Fibroblast of the aortic adventitia (primary cell): Measurements from ENCODE around the gene IREB2. TPM values are rescaled to one million over a fixed set of nuclear protein-coding genes. Genes with fewer than 3 reads are reported as not detected.
"Not testable (repeated sequence)": the region's sequence is repeated elsewhere in the genome, so short reads cannot be mapped to it uniquely, and the experiment has no call there.

ENCODE experiments used
- DNase-seq: peaks from one replicate; pipeline ENCODE4 v3.0.0-alpha.2; 2010; ENCODE audit warnings: low read depth
- H3K4me3 ChIP-seq: 2 replicates; pipeline ENCODE4 v1.5.1; 2011; ENCODE audit warnings: low read depth, mild to moderate bottlenecking, control low read depth, low read length, moderate library complexity
- total RNA-seq: library from RNA; depleted of rRNA; stranded (reverse); fragments of >200 nt; gene quantifications from 2 replicates; pipeline ENCODE4 v1.2.3, GENCODE V29; 2012; ENCODE audit warnings: low replicate concordance
- TF ChIP-seq, protein P1 (sequence below): IDR thresholded peaks from 2 replicates; pipeline ENCODE4 v1.5.1; 2011; ENCODE audit warnings: mild to moderate bottlenecking, low read length, control low read depth, inconsistent platforms; ENCODE audit not compliant: insufficient read depth

The IREB2 gene
- total RNA-seq, 1 donor, result 25.1 TPM

DNA sequence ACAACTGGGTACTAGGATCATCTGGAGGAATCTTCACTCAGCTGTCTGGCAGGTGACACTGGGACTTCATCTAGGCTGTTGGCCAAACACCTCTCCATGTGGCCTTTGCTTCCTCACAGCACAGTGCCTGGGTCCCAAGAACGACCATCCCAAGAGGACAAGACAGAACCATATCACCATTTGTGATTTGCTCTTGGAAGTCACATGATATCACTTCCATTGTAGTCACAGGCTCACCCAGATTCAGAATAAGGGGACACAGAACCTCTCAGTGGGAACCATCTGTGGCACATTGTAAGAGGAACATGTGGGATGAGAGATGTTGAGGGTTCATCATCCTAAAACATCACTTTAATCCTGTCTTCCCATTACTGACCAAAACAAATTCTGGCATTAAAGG lies 100.3 kb downstream of the IREB2 start:
- no peak for DNase-seq
- TF ChIP-seq, protein P1, sequence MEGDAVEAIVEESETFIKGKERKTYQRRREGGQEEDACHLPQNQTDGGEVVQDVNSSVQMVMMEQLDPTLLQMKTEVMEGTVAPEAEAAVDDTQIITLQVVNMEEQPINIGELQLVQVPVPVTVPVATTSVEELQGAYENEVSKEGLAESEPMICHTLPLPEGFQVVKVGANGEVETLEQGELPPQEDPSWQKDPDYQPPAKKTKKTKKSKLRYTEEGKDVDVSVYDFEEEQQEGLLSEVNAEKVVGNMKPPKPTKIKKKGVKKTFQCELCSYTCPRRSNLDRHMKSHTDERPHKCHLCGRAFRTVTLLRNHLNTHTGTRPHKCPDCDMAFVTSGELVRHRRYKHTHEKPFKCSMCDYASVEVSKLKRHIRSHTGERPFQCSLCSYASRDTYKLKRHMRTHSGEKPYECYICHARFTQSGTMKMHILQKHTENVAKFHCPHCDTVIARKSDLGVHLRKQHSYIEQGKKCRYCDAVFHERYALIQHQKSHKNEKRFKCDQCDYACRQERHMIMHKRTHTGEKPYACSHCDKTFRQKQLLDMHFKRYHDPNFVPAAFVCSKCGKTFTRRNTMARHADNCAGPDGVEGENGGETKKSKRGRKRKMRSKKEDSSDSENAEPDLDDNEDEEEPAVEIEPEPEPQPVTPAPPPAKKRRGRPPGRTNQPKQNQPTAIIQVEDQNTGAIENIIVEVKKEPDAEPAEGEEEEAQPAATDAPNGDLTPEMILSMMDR, result no peak
- H3K4me3 ChIP-seq, result no peak overlapping the region

DNA sequence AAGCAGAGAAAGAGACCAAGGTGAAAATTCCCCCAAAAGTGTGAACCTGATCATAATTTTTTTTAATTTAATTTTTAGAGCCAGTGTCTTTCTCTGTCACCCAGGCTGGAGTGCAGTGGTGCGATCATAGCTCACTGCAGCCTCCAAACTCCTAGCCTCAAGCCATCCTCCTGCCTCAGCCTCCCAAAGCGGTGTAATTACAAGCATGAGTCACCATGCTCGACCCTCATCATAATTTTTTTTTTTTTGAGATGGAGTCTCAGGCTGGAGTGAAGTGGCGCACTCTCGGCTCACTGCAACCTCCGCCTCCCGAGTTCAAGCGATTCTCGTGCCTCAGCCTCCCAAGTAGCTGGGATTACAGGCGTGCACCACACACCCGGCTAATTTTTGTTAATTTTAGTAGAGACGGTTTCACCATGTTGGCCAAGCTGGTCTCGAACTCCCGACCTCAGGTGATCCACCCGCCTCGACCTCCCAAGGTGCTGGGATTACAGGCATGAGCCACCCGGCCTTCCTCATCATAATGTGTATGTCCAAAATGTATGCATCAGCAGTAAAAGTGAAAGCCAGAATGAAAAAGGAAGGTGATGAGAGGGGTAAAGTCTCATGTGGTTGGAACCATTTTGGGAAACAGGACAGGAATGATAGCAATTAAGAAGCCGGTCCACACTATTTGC lies 101.6 kb downstream of the IREB2 start:
- H3K4me3 ChIP-seq, result peak overlapping the region; percentile 93
- DNase-seq, result not testable (repeated sequence)

DNA sequence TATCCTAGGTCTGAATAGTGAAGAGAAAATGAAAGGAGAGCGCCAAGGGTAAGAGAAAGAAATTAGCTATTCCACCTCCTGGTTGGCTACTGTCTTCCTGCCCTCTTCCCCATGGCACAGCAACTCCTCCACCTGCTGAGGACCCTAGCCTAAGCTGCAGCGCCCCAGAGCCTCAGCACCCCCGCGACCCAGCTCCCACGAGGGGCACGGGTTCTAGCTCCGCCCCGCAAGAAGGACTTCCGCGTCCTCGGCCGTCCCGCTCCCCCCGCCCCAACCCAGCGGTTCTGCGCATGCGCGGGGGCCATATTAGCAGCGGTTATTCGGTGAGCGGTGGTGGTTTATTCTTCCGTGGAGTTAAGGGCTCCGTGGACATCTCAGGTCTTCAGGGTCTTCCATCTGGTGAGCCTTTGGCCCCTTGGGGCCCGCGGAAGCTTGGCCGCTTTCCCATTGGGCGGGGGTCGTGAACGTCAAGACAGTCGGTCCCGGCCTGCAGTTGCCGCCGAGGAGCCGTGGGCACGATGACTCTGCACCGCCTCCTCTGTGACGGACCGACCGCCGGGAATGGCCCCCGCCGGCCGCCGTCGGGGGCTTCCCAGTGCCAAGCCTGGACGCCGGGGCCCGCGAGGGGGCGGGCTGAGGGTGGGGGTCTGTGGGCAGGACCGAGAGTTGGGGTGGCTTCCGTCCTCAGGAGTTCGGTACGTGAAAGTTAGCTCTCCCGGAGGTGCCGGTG lies 102.3 kb downstream of the IREB2 start, which contains the start of gene PSMA4:
TSS of gene PSMA4 (plus strand) at position 304 of the 730 bp plus-strand sequence. CDS start 1,484 bp downstream, outside the sequence.
- peak within 1 kb of the TSS; percentile 93 for H3K4me3 ChIP-seq
- TF ChIP-seq, protein P1, result peak; percentile 29
- peak; percentile 85 for DNase-seq

DNA sequence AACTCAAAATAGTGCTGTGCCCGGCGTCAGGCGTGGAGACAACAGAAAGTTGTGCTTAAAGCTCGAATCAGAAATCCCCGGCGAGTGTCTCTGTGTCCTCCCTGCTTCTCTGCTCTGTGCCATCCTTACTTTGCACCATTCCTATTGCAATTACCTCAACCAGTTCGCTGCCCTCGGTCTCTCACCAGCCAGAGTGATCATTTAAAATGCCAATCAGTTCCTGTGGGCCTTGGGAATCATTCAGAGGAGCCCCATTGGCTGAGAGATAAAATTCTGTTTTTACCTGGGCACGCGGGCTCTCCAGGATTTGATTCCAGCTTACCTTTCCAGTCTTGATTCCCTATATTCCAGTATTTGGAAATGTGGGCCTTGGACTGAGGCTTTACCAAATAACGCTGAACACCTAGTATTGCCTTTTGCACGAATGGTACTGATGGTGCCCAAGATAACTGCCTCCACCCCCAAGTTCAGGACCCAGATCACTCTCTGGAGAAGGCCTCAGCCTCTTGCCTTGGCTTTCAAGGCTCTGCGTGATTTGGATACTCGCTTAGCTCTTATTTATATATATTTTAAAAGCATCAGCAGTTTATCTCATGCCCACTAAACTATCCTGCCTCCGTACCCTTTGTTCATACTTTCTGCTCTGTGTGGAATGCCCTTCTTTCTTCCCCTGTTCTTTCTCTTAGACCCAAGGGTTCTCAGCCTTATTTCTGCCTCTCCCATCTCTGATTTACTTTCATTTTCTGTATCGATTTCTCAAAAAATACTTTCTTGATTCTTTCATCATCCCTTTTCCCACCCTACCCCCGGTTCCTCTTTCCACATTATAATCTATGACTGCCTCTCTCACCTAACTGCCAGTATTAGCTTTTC lies 103.1 kb downstream of the IREB2 start:
- peak overlapping the region; percentile 93 for H3K4me3 ChIP-seq
- peak; percentile 41 for DNase-seq
- TF ChIP-seq, protein P1, result no peak

DNA sequence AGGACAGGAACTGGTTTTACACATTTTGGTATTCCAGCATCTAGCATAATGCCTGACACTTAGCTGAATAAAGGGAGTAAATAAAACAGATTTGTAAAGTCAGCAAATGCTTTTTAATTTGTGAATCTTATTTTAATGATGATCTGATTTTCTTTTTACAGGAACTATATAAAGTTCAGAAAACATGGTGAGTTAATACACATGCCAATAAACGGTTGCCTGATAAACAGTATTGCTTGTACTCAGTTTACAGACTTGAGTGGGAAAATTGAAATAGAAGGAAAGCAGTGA lies 103.7 kb downstream of the IREB2 start:
- no peak for DNase-seq
- H3K4me3 ChIP-seq, result peak overlapping the region; percentile 93
- TF ChIP-seq, protein P1, result no peak

DNA sequence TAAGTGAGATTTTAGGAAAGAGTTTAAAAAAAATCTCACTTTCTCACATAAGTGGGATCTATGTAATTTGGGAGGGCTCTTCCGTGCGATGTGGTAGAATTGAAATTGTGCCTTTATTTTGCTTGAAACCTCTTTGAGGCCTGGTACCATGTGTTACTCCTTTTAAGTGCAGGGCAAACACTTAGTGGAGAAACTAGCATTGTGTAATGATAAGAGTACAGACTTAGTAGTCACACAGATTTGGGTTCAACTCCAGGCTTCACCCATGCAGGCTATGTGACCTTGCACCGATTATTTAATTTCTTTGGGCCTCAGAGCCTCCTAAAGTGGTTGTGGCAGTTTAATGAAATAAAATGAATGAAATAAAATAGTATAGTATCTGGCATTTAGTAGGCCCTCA lies 104.6 kb downstream of the IREB2 start:
- DNase-seq, result no peak
- TF ChIP-seq, protein P1, result no peak
- H3K4me3 ChIP-seq, result peak overlapping the region; percentile 11

DNA sequence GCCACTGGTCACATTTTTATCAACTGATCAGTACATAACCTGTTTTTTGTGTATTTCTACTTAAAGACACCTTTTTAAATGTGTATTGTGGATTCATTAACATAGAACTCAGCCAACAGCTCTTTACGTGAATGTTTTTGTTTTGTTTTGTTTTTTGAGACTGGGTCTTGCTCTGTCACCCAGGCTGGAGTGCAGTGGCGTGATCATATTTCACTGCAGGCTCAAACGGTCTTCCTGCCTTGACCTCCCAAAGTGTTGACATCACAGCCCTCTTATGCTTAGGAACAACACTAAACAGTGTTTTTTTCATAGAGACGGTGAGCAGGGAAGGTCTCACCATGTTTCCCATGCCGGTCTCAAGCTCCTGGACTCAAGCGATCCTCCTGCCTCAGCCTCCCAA lies 112.2 kb downstream of the IREB2 start:
- DNase-seq, result no peak
- no peak overlapping the region for H3K4me3 ChIP-seq
- TF ChIP-seq, protein P1, result no peak
